DMS 273 (cell line): Measurements from ENCODE around the gene TENM4.

Experiments used
- DNase-seq: peaks from one replicate; lab custom pipeline; 2025; ENCODE audit not compliant: unreplicated experiment; lab: John Stamatoyannopoulos, UW

Gene TENM4

DNA sequence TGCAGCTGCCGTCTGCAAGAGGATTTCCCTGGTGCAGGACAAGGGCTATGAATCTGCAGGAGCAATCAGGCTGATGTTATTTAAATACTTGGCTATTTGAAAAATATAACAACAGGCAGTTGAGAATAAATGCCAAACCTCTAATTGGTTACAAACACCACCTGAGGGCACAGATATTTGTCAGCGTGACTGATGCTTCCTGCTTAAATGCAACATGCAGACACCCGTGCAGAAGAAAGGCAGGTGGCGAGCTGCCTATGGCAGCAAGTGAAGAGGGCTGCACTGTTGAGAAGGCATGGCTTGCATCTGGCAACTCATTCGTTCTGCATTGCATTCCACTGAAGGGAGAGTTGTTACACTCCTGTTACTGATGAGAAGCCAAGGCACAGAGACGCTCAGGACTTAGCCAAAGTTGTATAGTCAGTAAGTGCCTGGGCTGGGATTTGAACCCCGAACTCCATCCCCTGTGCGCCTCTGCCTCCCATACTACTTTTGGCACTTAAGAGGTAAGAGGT, 350.6 kb downstream of the TENM4 start:
- no peak for DNase-seq

DNA sequence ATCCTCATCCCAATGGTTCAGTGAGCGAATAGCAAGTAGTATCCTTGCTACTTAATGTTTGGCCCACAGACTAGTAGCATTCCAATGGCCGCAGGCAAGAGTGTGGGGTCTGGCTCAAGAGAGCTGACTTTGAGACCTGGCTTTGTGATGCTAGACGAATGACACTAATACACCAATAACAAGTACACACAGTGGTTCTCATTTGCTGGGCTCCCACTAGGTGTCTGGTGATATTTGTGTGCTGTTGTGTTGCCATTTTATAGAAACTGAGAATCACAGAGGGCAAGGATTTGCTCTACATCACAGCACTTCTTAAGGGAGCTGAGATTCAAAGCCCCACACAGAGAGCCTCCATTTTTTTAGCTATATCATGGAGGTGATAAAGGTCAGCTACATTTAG, 351.2 kb downstream of the TENM4 start:
- DNase-seq, result no peak

DNA sequence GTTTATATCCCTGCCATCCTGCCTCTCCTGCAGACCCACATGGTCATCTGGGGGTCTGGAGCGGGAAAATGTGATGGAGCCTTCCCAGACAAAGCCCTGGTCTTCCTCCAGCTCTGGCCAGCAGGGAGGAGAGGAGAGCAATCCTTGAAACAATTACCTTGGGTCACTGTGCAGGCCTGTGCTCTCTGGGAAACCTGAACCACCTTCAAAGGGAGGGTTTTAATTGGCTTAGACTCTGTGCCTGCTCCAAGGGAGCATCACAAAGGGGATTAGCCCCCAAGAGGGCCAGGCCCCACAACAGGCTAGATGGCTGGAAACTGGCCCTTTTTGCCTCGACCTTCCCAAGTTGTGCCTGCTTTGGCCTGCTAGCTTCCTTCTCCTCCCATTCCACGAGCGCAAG, 351.9 kb downstream of the TENM4 start:
- no peak for DNase-seq

DNA sequence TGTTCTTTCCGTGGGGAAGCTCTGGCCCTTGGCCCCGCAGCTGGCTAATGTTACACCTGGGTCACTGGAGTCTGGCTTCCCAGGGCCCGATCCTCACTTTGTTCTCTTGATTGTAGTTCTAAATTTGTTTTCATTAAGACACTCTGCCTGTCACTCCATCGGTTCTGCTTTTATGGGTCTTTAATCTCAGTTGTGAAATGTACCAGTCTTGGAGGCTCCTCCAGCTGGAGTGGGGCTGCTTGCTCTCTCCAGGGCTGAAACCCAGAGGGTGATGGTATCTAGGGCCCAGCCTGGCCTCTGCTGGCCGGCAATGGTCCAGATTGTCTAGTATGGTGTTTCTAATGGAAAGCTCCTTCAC, 352.9 kb downstream of the TENM4 start:
- DNase-seq, result no peak

DNA sequence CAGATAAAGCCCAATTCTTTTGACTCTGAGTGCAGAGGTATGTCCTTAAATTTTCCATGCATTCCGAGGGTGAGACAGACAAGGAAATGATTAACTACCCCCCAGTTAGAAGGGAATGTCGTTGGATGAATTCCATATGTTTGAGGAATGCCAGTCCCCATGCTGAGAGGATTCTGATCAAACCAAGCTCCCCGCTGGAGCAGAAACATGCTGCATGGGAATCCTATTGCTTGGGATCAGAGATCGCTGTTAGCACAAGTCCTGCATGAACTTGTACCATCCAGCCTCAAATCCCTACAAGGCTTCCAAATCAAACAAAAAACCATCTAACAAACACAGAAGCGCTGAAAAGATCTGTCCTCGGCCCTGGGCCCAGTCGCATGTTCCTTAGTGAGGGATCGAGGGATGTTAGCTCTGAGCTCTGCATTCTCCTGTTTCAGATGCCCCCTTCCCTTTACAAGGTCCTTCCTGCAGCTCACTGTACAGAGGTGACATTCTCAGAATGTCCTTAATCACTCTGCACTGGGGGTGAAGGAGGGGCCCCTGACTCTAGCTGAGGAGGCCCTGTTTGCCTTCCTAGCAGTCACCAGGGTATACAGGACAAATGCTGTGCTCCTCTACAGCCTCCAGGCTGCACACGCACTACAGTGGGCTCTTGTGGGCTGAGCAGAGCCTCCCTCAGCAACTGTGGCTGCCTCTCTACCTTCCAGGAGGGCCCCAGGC, 353.4 kb downstream of the TENM4 start:
- no peak for DNase-seq

DNA sequence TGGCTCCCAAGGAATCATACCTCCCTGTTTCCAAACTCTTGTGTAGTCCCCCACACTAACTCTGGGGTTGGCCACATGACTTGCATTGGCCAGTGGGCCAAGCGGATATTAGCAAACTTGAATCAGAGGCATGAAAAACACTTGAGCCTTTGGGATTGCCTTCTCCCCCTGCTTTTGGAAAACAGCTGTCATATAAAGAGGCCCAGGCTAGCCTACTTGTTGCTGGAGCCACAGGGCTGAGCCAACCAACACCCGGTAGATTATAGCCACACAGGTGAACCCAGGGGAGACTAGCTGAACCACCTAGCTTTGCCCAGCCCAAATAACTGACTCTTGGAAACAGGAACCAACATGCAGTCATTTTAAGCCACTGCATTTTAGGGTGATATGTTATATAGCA, 354.8 kb downstream of the TENM4 start:
- DNase-seq, result no peak

DNA sequence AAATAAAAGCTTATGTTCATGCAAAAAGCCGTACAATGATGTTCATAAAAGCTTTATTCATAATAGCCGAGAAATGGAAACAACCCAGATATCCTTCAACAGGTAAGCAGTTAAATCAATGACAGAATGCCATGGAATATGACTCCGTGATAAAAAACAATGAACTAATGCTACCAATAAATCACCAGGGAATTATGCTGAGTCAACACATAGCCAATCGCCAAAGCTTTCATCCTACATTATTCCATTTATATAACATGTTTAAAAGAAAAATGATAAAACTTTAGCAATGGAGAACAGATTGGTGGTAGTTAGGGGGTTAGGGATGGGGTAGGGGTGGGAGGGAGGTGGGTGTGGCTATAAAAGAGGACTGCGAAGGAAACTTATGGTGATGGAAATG, 356.4 kb downstream of the TENM4 start:
- DNase-seq, result no peak

DNA sequence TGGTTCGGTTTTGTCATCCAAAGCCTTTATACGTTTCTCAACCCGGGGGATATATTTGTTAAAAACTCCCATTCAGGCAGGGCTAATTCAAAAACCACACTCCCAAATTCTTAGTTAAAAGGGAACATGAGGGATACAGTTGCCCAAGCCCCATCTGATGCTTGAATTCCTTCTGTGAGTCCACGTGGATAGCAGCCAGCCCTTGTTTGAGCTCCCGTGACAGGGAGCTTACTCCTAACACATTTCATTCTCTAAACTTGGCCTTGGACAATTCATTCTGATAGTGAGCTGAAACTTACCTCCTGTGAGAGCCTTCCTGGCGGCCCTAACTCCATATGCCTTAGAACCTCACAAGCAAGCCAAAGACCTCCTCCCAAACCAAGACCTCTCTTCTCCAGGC, 357.5 kb downstream of the TENM4 start:
- no peak for DNase-seq

DNA sequence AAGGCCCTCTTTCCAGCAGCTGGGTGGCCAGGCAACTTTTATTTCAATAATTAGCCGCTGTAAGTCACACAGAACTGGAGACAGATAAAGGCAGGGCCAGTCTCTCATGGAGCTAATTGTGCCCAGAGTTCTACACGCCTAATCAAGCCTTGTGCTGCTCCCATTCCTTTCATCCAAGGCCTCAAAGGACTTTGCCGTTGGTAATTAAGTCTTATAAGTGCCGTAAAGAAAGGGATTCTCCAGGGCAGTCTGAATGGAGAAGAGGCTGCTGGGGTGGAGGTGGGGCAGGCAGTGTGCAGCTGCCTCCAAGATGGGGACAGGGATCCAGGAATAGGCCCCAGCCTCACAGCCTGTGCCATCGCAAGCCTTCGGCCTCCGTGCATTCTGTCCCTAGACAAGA, 357.9 kb downstream of the TENM4 start:
- no peak for DNase-seq

DNA sequence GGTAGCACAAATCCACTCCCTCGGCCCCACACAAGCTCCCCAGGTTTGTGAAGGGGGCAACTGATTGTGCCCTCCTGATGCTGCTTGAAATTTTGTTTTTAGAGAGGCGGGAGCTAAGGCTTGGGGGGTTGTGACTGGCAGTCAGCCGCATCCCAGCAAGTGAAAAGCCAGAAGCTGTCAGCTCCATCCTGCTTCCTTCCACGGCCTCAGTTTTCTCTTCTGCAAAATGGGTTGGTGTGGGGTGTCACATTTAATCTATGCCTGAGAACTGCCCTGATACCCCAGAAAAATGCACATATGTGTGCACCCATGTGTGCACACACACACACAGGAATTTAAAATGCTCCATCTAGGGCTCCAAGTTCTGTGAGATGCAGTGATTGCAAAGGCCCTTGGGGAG, 358.6 kb downstream of the TENM4 start:
- no peak for DNase-seq

DNA sequence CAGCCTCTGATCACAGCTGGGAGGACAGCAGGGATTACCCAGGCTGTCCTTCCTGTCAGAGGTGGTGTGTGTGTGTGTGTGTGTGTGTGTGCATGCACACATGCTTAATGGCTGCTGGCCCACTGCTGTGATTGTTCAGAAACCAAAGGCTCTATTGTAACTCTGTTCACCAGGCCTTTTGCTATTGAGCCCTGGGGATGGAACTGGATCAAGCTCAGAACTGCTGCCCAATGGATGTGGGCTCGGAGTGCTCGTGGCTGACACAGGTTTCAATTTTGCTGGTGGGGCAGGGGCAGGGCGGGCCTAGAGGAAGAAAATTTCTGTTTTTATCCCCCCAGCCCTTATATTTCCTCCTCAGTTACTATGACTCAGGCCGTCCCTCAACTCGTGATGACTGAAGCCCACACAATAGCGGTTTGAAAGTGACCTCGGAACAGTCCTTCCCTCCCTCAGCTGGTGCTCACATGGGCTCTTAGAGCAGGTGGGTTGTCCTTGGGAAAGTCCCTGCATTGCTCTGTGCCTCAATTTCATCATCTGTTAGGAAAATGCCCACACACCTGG, 359.3 kb downstream of the TENM4 start:
- DNase-seq, result no peak

DNA sequence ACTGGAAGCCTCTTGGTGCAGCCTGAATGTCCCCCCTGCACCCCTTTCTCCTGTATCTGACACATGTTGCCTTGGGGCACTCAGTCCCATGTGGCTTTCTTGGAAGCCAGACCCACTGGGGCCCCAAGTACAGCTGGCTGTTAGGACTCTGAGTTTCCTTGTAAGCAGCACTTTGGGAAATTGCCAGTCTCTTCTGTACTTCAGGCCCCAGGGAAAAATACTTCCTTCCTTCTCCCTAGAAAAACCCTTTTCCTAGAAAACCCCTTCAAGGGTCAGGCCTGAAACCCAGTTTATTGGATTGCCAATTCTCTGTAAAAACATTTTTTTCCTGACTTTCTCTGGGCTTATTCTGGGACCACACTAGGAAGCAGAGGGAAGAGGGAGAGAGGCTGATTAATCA, 360.3 kb downstream of the TENM4 start:
- DNase-seq, result peak; percentile 6

DNA sequence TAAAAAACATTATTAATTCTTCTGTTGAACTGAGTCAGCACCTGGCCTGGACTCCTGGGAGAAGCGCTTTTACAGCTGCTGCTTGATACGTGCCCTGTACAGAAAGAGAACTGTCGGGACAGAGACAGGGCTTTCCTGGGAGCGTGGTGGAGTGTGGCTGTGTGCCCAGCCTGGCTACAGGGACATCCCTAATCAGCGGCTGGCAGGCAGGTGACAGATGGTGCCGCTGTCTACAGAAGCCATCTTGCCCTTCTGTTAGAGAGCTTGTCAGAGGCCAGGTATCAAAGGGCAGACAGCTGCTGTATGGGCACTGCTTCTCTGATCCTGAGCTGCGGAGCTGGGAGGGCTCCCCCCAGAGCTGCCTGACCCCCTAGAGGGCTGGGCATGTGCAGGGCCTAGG, 361.8 kb downstream of the TENM4 start:
- peak; percentile 92 for DNase-seq

DNA sequence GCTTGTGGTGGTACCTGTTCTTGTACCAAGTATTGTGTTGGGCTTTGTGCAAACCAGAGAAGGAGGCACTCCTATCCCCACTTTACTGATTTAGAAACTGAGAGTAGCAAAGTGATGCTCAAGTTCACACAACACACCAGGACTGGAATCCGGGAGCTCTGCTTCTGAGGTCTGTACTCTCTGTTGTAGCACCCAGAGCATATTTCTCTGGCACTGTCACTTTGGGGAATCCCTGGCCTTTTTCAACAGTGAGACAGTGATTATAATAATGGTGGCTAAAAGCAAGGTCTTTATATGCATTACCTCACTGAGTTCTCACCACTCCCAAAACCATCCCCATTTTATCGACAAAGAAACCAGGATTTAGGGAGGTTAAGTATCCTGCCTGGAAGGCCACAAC, 362.4 kb downstream of the TENM4 start:
- DNase-seq, result no peak

DNA sequence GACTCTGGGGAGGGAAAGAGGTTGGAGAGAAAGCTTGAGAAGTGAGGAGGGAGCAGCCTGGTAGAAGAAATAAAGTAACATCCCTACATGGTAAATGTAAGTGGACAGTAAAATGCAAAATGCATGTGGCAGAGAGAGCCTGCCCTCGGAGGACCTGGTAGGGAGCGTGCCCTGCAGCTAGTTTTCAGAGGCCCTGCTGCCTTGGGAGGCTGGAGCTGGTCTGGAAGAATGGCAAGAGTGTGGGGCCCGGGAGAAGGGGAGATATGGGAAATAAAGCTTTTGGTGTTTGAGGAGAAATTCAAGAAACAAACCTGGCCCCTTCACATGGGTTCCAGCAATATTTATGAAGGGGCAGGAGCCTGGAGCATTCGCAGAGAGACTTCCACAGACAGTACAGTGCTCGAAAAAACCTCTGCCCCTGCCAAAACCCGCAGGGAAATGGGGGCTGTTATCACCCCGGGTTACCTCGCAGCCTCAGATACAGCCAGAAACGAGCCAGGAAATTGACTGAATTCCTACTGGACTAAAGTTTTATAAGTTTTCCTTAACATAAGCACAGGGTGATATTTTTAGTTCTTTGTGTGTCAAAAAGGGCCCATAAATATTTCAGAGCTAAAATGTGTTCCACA, 363.0 kb downstream of the TENM4 start:
- no peak for DNase-seq

DNA sequence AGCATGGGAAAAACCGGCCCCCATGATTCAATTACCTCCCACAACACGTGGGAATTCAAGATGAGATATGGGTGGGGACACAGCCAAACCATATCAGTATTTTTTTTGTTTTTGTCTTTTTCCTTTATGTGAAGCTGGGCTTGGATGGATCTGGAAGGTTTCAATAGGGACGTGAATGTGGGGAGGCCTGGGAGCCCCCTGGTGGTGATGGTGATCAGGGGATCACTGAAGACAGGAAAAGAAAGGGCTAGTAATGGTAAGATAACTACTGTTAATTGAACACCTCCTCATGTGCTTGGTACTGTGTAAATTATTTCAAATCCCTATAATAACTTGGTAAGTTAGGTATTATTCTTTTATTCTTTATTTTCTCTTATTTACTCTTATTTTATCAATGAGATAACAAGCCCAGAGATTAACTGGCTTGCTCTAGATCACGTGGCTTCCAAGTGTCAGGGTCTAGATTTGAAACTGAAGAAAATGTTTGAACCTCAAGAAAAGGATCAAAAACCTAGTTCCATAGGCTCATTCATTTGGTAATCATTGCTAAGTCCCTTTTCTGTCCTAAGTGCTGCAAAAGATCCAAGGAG, 364.2 kb downstream of the TENM4 start:
- peak; percentile 42 for DNase-seq

DNA sequence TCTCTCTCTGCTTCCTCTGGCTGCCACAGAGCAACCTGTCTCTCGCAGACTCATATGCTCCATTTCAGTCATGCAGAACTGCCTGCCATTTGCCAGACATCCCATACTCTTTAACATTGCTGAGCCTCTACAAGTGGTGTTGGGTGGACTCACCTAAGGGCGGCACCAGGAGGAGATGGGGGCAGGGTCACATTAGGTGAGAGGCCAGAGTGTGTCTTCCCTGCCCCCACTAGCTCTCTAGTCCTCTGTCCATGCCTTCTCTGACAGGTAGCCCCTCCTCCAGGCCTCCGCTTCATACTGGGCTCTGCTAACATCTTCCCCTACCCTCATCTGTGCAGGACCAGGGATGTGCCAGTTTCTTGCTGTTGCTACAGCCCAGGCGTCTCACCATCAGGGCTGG, 366.3 kb downstream of the TENM4 start:
- DNase-seq, result no peak

DNA sequence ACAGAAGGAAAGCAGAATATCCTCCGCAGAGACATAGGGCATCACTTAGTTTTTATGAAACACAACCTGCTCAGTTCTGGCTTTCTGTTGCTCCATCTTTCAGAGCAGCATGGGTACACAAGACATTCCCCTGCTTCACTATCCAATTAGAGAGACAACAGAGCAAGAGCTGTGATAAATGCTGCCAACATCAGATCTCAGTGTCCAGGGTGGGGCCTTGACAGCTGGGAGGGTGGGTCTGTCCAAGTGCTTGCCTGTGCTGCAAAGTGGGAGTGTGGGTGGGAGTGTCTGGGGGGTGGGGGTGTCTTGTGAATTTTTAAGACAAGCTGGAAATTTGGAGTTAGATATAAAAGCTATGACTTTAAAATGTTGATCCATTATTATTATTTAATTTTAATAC, 369.6 kb downstream of the TENM4 start:
- peak; percentile 10 for DNase-seq

DNA sequence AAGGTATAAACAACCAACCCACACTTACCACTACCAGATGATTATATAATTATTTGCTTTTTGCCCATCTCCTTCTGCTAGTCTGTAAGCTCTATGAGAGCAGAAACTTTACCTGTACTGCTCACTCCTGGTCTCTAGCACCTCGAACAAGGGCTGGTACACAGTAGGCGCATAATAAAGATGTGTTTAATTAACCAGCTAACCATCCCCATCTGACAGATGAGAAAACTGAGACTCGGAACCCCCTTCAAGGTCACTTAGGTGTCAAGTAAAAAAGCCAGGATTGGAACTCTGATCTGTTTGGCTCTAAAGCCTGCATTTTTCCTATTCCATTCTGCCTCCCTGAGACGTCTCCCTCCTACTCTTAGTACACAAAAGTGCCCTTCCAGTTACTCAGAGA, 370.3 kb downstream of the TENM4 start:
- no peak for DNase-seq

DNA sequence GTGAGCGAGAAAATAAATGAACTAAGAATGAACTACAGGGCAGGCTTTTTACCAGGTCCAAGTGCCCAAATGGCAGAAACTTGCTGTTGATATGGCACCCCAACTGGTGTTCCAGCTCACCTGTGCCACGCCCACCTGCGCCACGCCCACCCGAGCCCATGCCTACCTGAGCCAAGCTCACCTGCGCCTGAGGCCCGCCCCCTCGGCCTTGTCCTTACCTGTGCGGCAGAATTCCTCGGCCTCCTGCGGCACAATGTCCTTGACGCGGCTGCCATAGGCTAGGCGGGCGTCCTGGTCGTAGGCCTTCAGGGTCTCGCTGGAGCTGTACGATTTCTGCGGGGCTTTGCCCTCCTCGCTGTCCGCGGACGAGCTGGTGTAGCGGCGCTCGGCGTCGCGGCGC, 371.3 kb downstream of the TENM4 start:
- no peak for DNase-seq

DNA sequence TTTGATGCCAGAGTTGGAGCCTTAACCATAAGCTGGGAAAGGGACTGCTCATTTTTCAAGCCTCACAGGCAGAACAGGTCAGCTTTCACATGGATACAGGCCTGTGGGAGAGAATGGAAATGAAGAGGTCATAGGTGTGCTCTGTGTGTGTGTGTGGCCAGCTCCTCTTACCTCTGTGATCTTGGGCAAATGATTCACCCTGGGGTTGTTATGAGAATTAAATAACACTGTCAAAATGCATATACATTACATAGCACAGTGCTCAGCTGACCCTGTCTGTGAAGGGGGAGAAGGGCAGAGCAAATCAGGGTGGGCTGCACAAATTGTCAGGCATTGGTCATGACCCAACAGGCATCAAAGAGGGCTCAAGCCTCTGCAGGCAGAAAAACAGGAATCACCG, 372.5 kb downstream of the TENM4 start:
- no peak for DNase-seq

DNA sequence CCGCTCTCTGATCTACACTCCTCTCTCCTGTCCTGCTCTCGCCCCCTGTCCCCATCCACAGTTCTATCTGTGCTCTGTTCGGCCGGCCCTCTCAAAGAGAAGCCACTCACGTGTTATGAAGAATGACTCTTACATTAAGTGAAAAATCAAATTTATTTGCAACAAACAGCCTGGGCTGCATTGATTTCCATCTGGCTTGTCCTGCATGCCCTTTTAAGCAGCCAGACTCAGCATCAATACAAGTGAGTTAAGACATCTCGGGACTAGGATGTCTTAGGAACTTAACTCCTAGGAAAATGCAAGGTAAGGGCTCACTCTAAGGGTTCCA, 373.5 kb downstream of the TENM4 start:
- no peak for DNase-seq
